HCT116 (cell line): ENCODE measurements around the gene CAPN13.

Experiments used
- ATF3 ChIP-seq: IDR thresholded peaks from 2 replicates; pipeline ENCODE4 v1.6.1; 2012
- EGR1 ChIP-seq: IDR thresholded peaks from 2 replicates; pipeline ENCODE4 v1.6.1; 2012; ENCODE audit warnings: low read depth
- EZH2 ChIP-seq: fragments of 200-600 bp; sonication (generic); IDR thresholded peaks from 2 replicates; pipeline ENCODE4 v1.6.1; 2017; ENCODE audit warnings: antibody characterized with exemption, mixed run types
- EZH2phosphoT487 ChIP-seq: fragments of 200-600 bp; IDR thresholded peaks from 2 replicates; pipeline ENCODE4 v1.6.1; 2018; ENCODE audit warnings: antibody characterized with exemption, borderline replicate concordance
- JUND ChIP-seq: IDR thresholded peaks from 2 replicates; pipeline ENCODE4 v1.6.1; 2012
- POLR2A ChIP-seq: IDR thresholded peaks from 2 replicates; pipeline ENCODE4 v1.7.0; 2011; ENCODE audit warnings: borderline replicate concordance; ENCODE audit not compliant: insufficient read depth, insufficient read length; ENCODE audit errors: extremely low read depth
- POLR2AphosphoS5 ChIP-seq: IDR thresholded peaks from 2 replicates; pipeline ENCODE4 v1.6.1; 2011; ENCODE audit warnings: mild to moderate bottlenecking, low read depth, low read length, moderate library complexity
- REST ChIP-seq: IDR thresholded peaks from 2 replicates; pipeline ENCODE4 v1.6.1; 2012; ENCODE audit warnings: low read depth
- TCF7L2 ChIP-seq: IDR thresholded peaks from 2 replicates; pipeline ENCODE4 v1.7.0; 2011; ENCODE audit warnings: borderline replicate concordance, inconsistent platforms; ENCODE audit not compliant: insufficient read depth, insufficient read length; ENCODE audit errors: extremely low read depth
- ZBTB33 ChIP-seq: IDR thresholded peaks from 2 replicates; pipeline ENCODE4 v1.6.1; 2011; ENCODE audit warnings: mild to moderate bottlenecking, low read length, moderate library complexity; ENCODE audit not compliant: insufficient replicate concordance; ENCODE audit errors: extremely low read depth
- ZFX ChIP-seq: fragments of 450-650 bp; IDR thresholded peaks from 2 replicates; pipeline ENCODE4 v1.6.1; 2017
- TF ChIP-seq, protein P1 (sequence below), 3 experiments: fragments of 200-600 bp in 1 of 3; sonication (generic) in 1 of 3; IDR thresholded peaks in 2 of 3; conservative IDR thresholded peaks in 1 of 3; 2 replicates each; pipeline ENCODE4 v1.5.1; 2012 to 2017; ENCODE audit warnings: low read depth in 2 of 3, low read length in 2 of 3, antibody characterized with exemption in 1 of 3, borderline replicate concordance in 1 of 3, control low read depth in 1 of 3, mild to moderate bottlenecking in 1 of 3, mixed read lengths in 1 of 3, mixed run types in 1 of 3, moderate library complexity in 1 of 3; ENCODE audit not compliant: insufficient read depth in 1 of 3

DNA sequence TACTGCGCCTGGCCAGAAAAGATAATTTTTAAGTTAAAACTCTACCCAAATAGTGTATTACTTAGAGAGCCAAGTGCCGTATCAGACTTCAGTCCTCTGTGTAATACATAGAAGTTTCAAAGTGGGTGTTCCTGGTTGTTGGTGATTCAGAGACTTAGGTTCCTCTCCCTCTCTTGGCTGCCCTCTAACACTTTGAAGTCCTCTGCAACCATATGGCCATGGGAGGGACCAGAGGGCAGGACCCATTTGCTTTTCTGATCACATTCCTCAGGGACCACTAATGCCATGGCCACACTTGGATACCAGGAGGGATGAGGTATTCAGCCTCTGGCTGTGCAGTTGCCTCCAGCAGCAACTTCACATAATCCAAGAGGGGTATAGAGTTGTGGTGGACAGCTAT is 131.5 kb downstream of the CAPN13 start:
- TF ChIP-seq EZH2 (no peak), POLR2A (no peak), JUND (no peak), EGR1 (no peak), ZFX (no peak), ATF3 (no peak), TCF7L2 (no peak), REST (no peak), POLR2AphosphoS5 (no peak), EZH2phosphoT487 (no peak), ZBTB33 (no peak)
- TF ChIP-seq, protein P1, sequence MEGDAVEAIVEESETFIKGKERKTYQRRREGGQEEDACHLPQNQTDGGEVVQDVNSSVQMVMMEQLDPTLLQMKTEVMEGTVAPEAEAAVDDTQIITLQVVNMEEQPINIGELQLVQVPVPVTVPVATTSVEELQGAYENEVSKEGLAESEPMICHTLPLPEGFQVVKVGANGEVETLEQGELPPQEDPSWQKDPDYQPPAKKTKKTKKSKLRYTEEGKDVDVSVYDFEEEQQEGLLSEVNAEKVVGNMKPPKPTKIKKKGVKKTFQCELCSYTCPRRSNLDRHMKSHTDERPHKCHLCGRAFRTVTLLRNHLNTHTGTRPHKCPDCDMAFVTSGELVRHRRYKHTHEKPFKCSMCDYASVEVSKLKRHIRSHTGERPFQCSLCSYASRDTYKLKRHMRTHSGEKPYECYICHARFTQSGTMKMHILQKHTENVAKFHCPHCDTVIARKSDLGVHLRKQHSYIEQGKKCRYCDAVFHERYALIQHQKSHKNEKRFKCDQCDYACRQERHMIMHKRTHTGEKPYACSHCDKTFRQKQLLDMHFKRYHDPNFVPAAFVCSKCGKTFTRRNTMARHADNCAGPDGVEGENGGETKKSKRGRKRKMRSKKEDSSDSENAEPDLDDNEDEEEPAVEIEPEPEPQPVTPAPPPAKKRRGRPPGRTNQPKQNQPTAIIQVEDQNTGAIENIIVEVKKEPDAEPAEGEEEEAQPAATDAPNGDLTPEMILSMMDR (IDR thresholded peaks at IDR 0.05 in 2 of 3, conservative IDR thresholded peaks at IDR 0.05 in 1 of 3; ENCODE audit: borderline replicate concordance in 1 of 3, insufficient read depth in 1 of 3, low read depth in 2 of 3, low read length in 2 of 3) = no peak
